A673 (cell line): ENCODE data around the gene RECQL5. TPM values are rescaled to one million over a fixed set of nuclear protein-coding genes. Genes with fewer than 3 reads are reported as not detected.

Source experiments
- BruUV-seq: library from RNA; stranded (reverse); fragments of 400-500 nt; replicated peaks from 2 replicates; lab custom pipeline; 2021; lab: Mats Ljungman, UMichigan
- CTCF ChIA-PET: fragments of 300-600 bp; sonication (Branson Sonifier 250); formaldehyde crosslinking; loops from one replicate; lab custom pipeline; 2022; ENCODE audit warnings: antibody characterized with exemption; lab: Charles Lee
- POLR2A ChIA-PET: fragments of 300-600 bp; sonication (Branson Sonifier 250); formaldehyde crosslinking; loops from one replicate; lab custom pipeline; 2022; ENCODE audit warnings: antibody characterized with exemption; ENCODE audit not compliant: low non-redundant PET; lab: Charles Lee
- DNase-seq: peaks from one replicate; pipeline ENCODE4 v3.0.0-alpha.2; 2015; ENCODE audit warnings: low spot score
- H3K27ac ChIP-seq: fragments of 200-600 bp; sonication (generic); 2 replicates; pipeline ENCODE4 v1.5.1; 2016; ENCODE audit warnings: mixed run types, low read depth, mild to moderate bottlenecking, mixed read lengths, antibody characterized with exemption, low read length; ENCODE audit not compliant: poor library complexity, severe bottlenecking
- H3K27me3 ChIP-seq: fragments of 200-600 bp; sonication (generic); replicated peaks from 2 replicates; pipeline ENCODE4 v1.6.1; 2017; ENCODE audit warnings: mixed run types, low read depth, mild to moderate bottlenecking, mixed read lengths, antibody characterized with exemption, low read length; ENCODE audit not compliant: insufficient read depth, poor library complexity
- H3K36me3 ChIP-seq: fragments of 200-600 bp; sonication (generic); 2 replicates; pipeline ENCODE4 v1.6.1; 2016; ENCODE audit warnings: mixed run types, mild to moderate bottlenecking, mixed read lengths, antibody characterized with exemption, low read length; ENCODE audit not compliant: insufficient read depth, poor library complexity, severe bottlenecking
- H3K4me1 ChIP-seq: fragments of 200-600 bp; sonication (generic); 2 replicates; pipeline ENCODE4 v1.6.1; 2017; ENCODE audit warnings: mixed run types, mild to moderate bottlenecking, mixed read lengths, antibody characterized with exemption, low read length; ENCODE audit not compliant: insufficient read depth, poor library complexity, severe bottlenecking
- H3K4me3 ChIP-seq: fragments of 200-600 bp; sonication (generic); 2 replicates; pipeline ENCODE4 v1.5.1; 2016; ENCODE audit warnings: low read depth, mixed run types, mild to moderate bottlenecking, mixed read lengths, low read length; ENCODE audit not compliant: poor library complexity, severe bottlenecking
- H3K9me3 ChIP-seq: fragments of 200-600 bp; sonication (generic); 2 replicates; pipeline ENCODE4 v1.6.1; 2016; ENCODE audit warnings: mixed run types, low read depth, mild to moderate bottlenecking, mixed read lengths, antibody characterized with exemption, low read length; ENCODE audit not compliant: poor library complexity, severe bottlenecking
- CTCF ChIP-seq: fragments of 300-800, 200-600 bp; sonication (generic); conservative IDR thresholded peaks from 2 replicates; pipeline ENCODE4 v1.5.1; 2017; ENCODE audit warnings: low read depth, mild to moderate bottlenecking, antibody characterized with exemption, low read length, moderate library complexity, mixed read lengths
- EZH2 ChIP-seq: fragments of 200-600 bp; sonication (generic); IDR thresholded peaks from 2 replicates; pipeline ENCODE4 v1.6.1; 2017; ENCODE audit warnings: borderline replicate concordance, low read depth, mild to moderate bottlenecking, mixed read lengths, antibody characterized with exemption, low read length; ENCODE audit not compliant: poor library complexity, severe bottlenecking
- intact Hi-C: fragments of 100-400 bp; cut with micrococcal nuclease; formaldehyde crosslinking; loops from one replicate; pipeline ENCODE4 v1.10.0; 2022; ENCODE audit not compliant: unreplicated experiment
- total RNA-seq: library from RNA; stranded (reverse); gene quantifications from 2 replicates; pipeline ENCODE4 v1.2.3, GENCODE V29; 2021

The RECQL5 gene
- total RNA-seq, 1 experiment from 2014 or later: 30.6 TPM

GRCh38 chr17:75664099-75664549 is 2.8 kb downstream of the RECQL5 start:
- Histone ChIP-seq H3K4me1 (peaks cover 15% of the 10 kb centered on the region), H3K27me3 (no peaks in the 10 kb centered on the region), H3K9me3 (no peaks in the 10 kb centered on the region), H3K4me3 (no peak overlapping the region), H3K36me3 (peaks cover 5% of the 10 kb centered on the region), H3K27ac (no peak overlapping the region)
- TF ChIP-seq CTCF (no peak), EZH2 (no peak)
- no peak for DNase-seq
- POLR2A ChIA-PET: no interaction called here
- no TSS peak for BruUV-seq
- intact Hi-C loops: no loop called here
- CTCF ChIA-PET: no interaction called here

- POLR2A ChIA-PET: no interaction called here
- no peak overlapping the region for H3K4me3 ChIP-seq
- intact Hi-C loops: no loop called here
- no peak for DNase-seq
- H3K9me3 ChIP-seq: no peaks in the 10 kb centered on the region
- CTCF ChIA-PET: no interaction called here
- H3K4me1 ChIP-seq: peaks cover 6% of the 10 kb centered on the region
- no TSS peak for BruUV-seq
- no peak for TF ChIP-seq EZH2
- no peak for TF ChIP-seq CTCF
- H3K27me3 ChIP-seq: no peaks in the 10 kb centered on the region
- H3K27ac ChIP-seq: no peak overlapping the region
- no peaks in the 10 kb centered on the region for H3K36me3 ChIP-seq
Measured at GRCh38 chr17:75662511-75662910, 4.4 kb downstream of the RECQL5 start.

- ChIA-PET POLR2A (no interaction called here), CTCF (no interaction called here)
- no peaks in the 10 kb centered on the region for H3K9me3 ChIP-seq
- no peaks in the 10 kb centered on the region for H3K36me3 ChIP-seq
- no peak for DNase-seq
- H3K4me3 ChIP-seq: no peak overlapping the region
- TF ChIP-seq CTCF (no peak), EZH2 (no peak)
- intact Hi-C loops: no loop called here
- no TSS peak for BruUV-seq
- no peak overlapping the region for H3K27ac ChIP-seq
- H3K4me1 ChIP-seq: peaks cover 6% of the 10 kb centered on the region
- no peaks in the 10 kb centered on the region for H3K27me3 ChIP-seq
Measured at GRCh38 chr17:75661531-75661930, 5.4 kb downstream of the RECQL5 start.
